ENCODE data around the gene DIPK1A.
A peak's percentile ranks its signal among the peaks of the same experiment; 100 is the strongest.

DIPK1A gene

GRCh38 chr1:92961131-92961895, at the start of gene DIPK1A:
Gene DIPK1A, minus strand, starts transcription at chr1:92961462. Its CDS starts 33 bp downstream, at chr1:92961429.
- FAIRE-seq: no peak

GRCh38 chr1:93007941-93008577, 46.8 kb upstream of the DIPK1A start:
- FAIRE-seq: no peak

GRCh38 chr1:93005252-93005598, 44.0 kb upstream of the DIPK1A start:
- FAIRE-seq: no peak

- FAIRE-seq: no peak
Observed at GRCh38 chr1:93004566-93005251, 43.4 kb upstream of the DIPK1A start.

- FAIRE-seq: no peak
Observed at GRCh38 chr1:93003981-93004380, 42.7 kb upstream of the DIPK1A start.

- no peak for FAIRE-seq
Observed at GRCh38 chr1:93002781-93003180, 41.5 kb upstream of the DIPK1A start.

GRCh38 chr1:93001893-93002292, 40.6 kb upstream of the DIPK1A start:
- FAIRE-seq: no peak

- FAIRE-seq: peak; percentile 97
Observed at GRCh38 chr1:93000751-93001175, 39.5 kb upstream of the DIPK1A start.

- no peak for FAIRE-seq
Observed at GRCh38 chr1:93000291-93000690, 39.0 kb upstream of the DIPK1A start.

GRCh38 chr1:92998821-92999220, 37.6 kb upstream of the DIPK1A start:
- FAIRE-seq: no peak

- no peak for FAIRE-seq
Observed at GRCh38 chr1:92995441-92996430, 34.5 kb upstream of the DIPK1A start.

GRCh38 chr1:92994105-92994712, 32.9 kb upstream of the DIPK1A start:
- FAIRE-seq: peak; percentile 90

- no peak for FAIRE-seq
Observed at GRCh38 chr1:92993581-92993980, 32.3 kb upstream of the DIPK1A start.

- FAIRE-seq: no peak
Observed at GRCh38 chr1:92992877-92993276, 31.6 kb upstream of the DIPK1A start.

- FAIRE-seq: no peak
Observed at GRCh38 chr1:92992054-92992453, 30.8 kb upstream of the DIPK1A start.

GRCh38 chr1:92990828-92991227, 29.6 kb upstream of the DIPK1A start:
- peak; percentile 70 for FAIRE-seq

- FAIRE-seq: no peak
Observed at GRCh38 chr1:92989936-92990583, 28.8 kb upstream of the DIPK1A start.

- no peak for FAIRE-seq
Observed at GRCh38 chr1:92989253-92989652, 28.0 kb upstream of the DIPK1A start.

- FAIRE-seq: no peak
Observed at GRCh38 chr1:92987462-92987861, 26.2 kb upstream of the DIPK1A start.

- no peak for FAIRE-seq
Observed at GRCh38 chr1:92985101-92985500, 23.8 kb upstream of the DIPK1A start.

- no peak for FAIRE-seq
Observed at GRCh38 chr1:92980732-92981647, 19.7 kb upstream of the DIPK1A start.
